Keratinocyte (primary cell): ENCODE results near the gene CFL1.

Source experiments
- EZH2 ChIP-seq: IDR thresholded peaks from one replicate; pipeline ENCODE4 v1.6.1; 2012; ENCODE audit warnings: inconsistent platforms, mild to moderate bottlenecking, low read length, moderate library complexity
- TF ChIP-seq, protein P1 (sequence below), 3 experiments: IDR thresholded peaks in 1 of 3; conservative IDR thresholded peaks in 1 of 3; optimal IDR thresholded peaks in 1 of 3; 2 replicates in 2 of 3; 3 replicates in 1 of 3; pipeline versions ENCODE3 to v1.5.1; 2011; ENCODE audit warnings: low read length in 3 of 3, mild to moderate bottlenecking in 3 of 3, moderate library complexity in 2 of 3, control low read depth in 1 of 3, inconsistent platforms in 1 of 3; ENCODE audit not compliant: insufficient read depth in 2 of 3; ENCODE audit errors: extremely low read depth in 1 of 3

DNA sequence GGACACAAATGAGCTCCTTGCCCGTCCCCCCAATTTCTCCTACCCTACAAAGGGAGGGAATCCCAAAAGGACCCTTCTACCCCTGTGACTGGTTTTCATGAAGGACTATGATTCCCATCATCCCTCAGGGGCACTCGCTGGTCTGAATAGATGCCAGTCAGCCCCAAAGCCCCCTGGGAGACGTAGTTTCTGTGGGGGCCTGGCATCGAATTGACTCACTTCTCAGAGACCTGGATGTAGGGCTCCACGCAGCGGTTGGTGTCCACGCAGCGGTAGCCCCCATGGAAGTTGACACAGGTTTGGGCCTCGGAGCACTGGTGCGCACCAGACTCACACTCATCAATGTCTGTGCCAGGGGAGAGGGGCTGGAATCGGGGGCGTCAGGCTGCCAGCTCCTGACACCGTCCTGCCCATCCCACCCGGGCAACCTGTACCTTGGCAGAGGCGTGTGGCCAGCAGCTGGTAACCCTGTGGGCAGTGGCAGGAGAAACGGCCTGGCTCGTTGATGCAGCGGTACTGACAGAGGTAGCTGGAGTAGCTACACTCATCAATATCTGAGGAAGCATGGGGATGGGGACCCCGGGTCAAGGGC is 10.2 kb upstream of the CFL1 start:
- TF ChIP-seq, protein P1, sequence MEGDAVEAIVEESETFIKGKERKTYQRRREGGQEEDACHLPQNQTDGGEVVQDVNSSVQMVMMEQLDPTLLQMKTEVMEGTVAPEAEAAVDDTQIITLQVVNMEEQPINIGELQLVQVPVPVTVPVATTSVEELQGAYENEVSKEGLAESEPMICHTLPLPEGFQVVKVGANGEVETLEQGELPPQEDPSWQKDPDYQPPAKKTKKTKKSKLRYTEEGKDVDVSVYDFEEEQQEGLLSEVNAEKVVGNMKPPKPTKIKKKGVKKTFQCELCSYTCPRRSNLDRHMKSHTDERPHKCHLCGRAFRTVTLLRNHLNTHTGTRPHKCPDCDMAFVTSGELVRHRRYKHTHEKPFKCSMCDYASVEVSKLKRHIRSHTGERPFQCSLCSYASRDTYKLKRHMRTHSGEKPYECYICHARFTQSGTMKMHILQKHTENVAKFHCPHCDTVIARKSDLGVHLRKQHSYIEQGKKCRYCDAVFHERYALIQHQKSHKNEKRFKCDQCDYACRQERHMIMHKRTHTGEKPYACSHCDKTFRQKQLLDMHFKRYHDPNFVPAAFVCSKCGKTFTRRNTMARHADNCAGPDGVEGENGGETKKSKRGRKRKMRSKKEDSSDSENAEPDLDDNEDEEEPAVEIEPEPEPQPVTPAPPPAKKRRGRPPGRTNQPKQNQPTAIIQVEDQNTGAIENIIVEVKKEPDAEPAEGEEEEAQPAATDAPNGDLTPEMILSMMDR (optimal IDR thresholded peaks at IDR 0.05 in 1 of 3, IDR thresholded peaks at IDR 0.05 in 1 of 3, conservative IDR thresholded peaks at IDR 0.05 in 1 of 3; ENCODE audit: extremely low read depth in 1 of 3, insufficient read depth in 2 of 3, low read length in 3 of 3): no peak
- TF ChIP-seq EZH2: no peak
